ENCODE results near the gene SIGLEC12.

The SIGLEC12 gene

GRCh38 chr19:51521357-51521756 lies 19.8 kb upstream of the SIGLEC12 start:
- no peaks in the 10 kb centered on the region for H3K36me3 ChIP-seq (ENCODE audit: insufficient read depth, low read length)
- H3K27ac ChIP-seq (ENCODE audit: low read depth, low read length), result no peak overlapping the region
- H3K9me3 ChIP-seq (ENCODE audit: insufficient read depth, low read depth, low read length), result peaks cover 9% of the 10 kb centered on the region; the same call in 1 of the 2 replicates
- H3K4me1 ChIP-seq (ENCODE audit: insufficient read depth, low read length), result no peaks in the 10 kb centered on the region
- H3K9ac ChIP-seq (ENCODE audit: low read depth, low read length), result no peak overlapping the region
- H3K4me3 ChIP-seq (ENCODE audit: low read length), result no peak overlapping the region
- 83% methylated on average over 1 of the region's 2 CpGs for WGBS
- H3K27me3 ChIP-seq (ENCODE audit: insufficient read depth, low read length), result no peaks in the 10 kb centered on the region

DNA sequence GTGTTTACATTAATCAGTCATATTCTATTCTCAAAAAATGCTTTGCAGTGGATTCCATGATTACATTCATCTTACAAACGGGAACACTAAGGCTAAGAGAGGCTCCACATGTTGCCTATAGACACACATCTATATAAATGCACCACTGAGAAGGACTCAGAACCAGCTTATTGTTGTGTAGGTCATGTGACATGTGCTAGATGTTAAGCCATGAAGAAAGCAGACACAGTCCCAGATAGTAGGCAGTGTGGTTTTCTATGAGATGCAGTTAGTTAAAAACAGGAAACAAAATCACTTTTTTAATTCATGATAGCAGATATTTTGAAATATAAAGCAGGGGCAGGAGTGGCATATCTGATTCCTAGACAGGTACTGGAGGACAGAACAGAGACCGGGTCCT lies 19.1 kb upstream of the SIGLEC12 start:
- Histone ChIP-seq H3K36me3 (ENCODE audit: insufficient read depth, low read length) (no peaks in the 10 kb centered on the region), H3K9me3 (ENCODE audit: insufficient read depth, low read depth, low read length) (peaks cover 9% of the 10 kb centered on the region; the same call in 1 of the 2 replicates), H3K4me1 (ENCODE audit: insufficient read depth, low read length) (no peaks in the 10 kb centered on the region), H3K27ac (ENCODE audit: low read depth, low read length) (no peak overlapping the region), H3K9ac (ENCODE audit: low read depth, low read length) (no peak overlapping the region), H3K27me3 (ENCODE audit: insufficient read depth, low read length) (no peaks in the 10 kb centered on the region), H3K4me3 (ENCODE audit: low read length) (no peak overlapping the region)
- 37% methylated on average over 2 of the region's 2 CpGs for WGBS

DNA sequence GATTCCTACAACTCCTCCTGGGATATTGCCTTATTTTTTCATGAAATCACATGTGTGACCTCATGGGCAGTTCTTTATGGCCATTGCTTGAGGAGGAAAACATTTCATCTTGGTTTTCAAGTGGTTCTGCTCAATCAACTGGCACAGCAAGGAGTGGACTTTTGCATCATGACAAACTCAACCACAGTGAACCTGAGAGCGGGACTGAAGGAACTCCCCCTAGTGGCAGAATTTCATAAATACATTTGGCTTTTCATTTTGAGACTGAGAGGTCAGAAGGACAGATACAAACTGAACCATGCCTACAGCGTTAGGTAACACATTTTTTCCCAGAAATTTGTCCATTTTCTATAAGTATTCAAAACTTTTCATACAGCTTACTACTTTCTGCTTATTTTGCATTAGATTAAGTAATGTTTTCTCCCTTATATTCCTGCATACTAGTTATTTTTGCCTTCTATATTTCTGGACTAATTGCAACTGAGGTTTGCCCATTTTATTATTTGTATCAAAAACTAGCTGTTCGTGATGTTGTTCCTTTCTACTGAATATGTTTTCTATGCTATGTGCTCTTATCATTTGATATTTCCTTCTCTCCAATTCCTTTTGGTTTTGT lies 13.4 kb upstream of the SIGLEC12 start:
- Histone ChIP-seq H3K27me3 (ENCODE audit: insufficient read depth, low read length) (peaks cover 2% of the 10 kb centered on the region; the same call in 1 of the 2 replicates), H3K27ac (ENCODE audit: low read depth, low read length) (no peak overlapping the region), H3K4me1 (ENCODE audit: insufficient read depth, low read length) (no peaks in the 10 kb centered on the region), H3K36me3 (ENCODE audit: insufficient read depth, low read length) (no peaks in the 10 kb centered on the region), H3K9me3 (ENCODE audit: insufficient read depth, low read depth, low read length) (peaks cover 9% of the 10 kb centered on the region; the same call in 1 of the 2 replicates), H3K4me3 (ENCODE audit: low read length) (no peak overlapping the region), H3K9ac (ENCODE audit: low read depth, low read length) (no peak overlapping the region)
- 10% methylated on average over 2 of the region's 3 CpGs for WGBS

GRCh38 chr19:51513968-51514367 lies 12.4 kb upstream of the SIGLEC12 start:
- Histone ChIP-seq H3K27me3 (ENCODE audit: insufficient read depth, low read length) (peaks cover 2% of the 10 kb centered on the region; the same call in 1 of the 2 replicates), H3K27ac (ENCODE audit: low read depth, low read length) (no peak overlapping the region), H3K9me3 (ENCODE audit: insufficient read depth, low read depth, low read length) (peaks cover 9% of the 10 kb centered on the region; the same call in 1 of the 2 replicates), H3K4me1 (ENCODE audit: insufficient read depth, low read length) (no peaks in the 10 kb centered on the region), H3K4me3 (ENCODE audit: low read length) (no peak overlapping the region), H3K9ac (ENCODE audit: low read depth, low read length) (no peak overlapping the region), H3K36me3 (ENCODE audit: insufficient read depth, low read length) (no peaks in the 10 kb centered on the region)
- WGBS, result 56% methylated on average over 2 of the region's 2 CpGs

- Histone ChIP-seq H3K4me1 (ENCODE audit: insufficient read depth, low read length) (no peaks in the 10 kb centered on the region), H3K4me3 (ENCODE audit: low read length) (no peak overlapping the region), H3K27me3 (ENCODE audit: insufficient read depth, low read length) (peaks cover 2% of the 10 kb centered on the region; the same call in 1 of the 2 replicates), H3K27ac (ENCODE audit: low read depth, low read length) (no peak overlapping the region), H3K36me3 (ENCODE audit: insufficient read depth, low read length) (no peaks in the 10 kb centered on the region), H3K9ac (ENCODE audit: low read depth, low read length) (no peak overlapping the region), H3K9me3 (ENCODE audit: insufficient read depth, low read depth, low read length) (no peaks in the 10 kb centered on the region)
- 20% methylated on average over 5 of the region's 6 CpGs for WGBS
Measured at GRCh38 chr19:51511353-51511752, 9.8 kb upstream of the SIGLEC12 start.

DNA sequence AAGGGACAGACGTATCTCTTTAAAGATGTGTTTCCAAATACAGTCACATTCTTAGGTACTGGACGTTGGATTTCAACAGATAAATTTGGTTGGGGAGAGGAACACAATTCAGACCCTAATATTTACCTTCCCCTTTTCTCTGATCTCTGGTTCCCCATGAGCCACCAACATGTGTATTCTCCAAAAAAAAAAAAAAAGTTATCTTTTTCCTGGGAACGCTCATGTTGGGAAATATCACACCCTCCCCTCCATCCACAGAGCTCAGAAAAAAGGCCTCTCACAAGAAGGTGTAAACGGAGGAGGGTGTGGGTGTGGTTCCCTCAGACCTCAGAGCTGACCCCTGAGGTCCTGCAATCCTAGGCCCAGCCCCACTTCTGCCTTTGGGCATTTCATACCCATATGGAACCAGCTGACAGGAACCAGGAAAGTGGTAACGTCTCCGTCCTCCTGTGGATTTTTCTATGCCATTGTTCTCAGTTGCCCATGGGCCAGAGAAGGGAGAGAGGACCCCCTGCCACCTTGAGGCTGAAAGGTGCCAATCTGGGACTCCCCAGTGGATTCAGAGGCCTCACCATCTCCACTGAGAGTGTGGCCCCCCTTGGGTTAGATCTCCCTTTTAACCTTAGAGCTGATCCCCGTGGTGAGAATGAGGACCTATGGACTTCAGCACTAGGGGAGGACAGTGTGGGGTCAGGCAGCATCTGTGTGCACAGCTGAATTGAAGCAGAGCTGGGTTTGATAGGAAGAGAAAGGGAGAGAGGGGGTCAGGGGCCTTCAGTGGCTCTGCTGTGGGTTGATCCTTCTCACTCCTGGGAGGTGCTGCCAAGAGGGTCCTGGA lies 8.4 kb upstream of the SIGLEC12 start:
- 58% methylated on average over 4 of the region's 7 CpGs for WGBS
- Histone ChIP-seq H3K27me3 (ENCODE audit: insufficient read depth, low read length) (peaks cover 2% of the 10 kb centered on the region; the same call in 1 of the 2 replicates), H3K9me3 (ENCODE audit: insufficient read depth, low read depth, low read length) (no peaks in the 10 kb centered on the region)

GRCh38 chr19:51508059-51508733 lies 6.6 kb upstream of the SIGLEC12 start:
- peaks cover under 1% of the 10 kb centered on the region; the same call in 1 of the 2 replicates for H3K27me3 ChIP-seq (ENCODE audit: insufficient read depth, low read length)
- H3K9me3 ChIP-seq (ENCODE audit: insufficient read depth, low read depth, low read length), result no peaks in the 10 kb centered on the region
- H3K36me3 ChIP-seq (ENCODE audit: insufficient read depth, low read length), result no peaks in the 10 kb centered on the region
- H3K9ac ChIP-seq (ENCODE audit: low read depth, low read length), result no peak overlapping the region
- no peak overlapping the region for H3K4me3 ChIP-seq (ENCODE audit: low read length)
- WGBS, result 44% methylated on average over 2 of the region's 3 CpGs
- H3K4me1 ChIP-seq (ENCODE audit: insufficient read depth, low read length), result no peaks in the 10 kb centered on the region
- no peak overlapping the region for H3K27ac ChIP-seq (ENCODE audit: low read depth, low read length)

More for the DNA sequence above, 8.4 kb upstream of the SIGLEC12 start:
- no peak overlapping the region for H3K9ac ChIP-seq (ENCODE audit: low read depth, low read length)
- no peaks in the 10 kb centered on the region for H3K4me1 ChIP-seq (ENCODE audit: insufficient read depth, low read length)
- no peak overlapping the region for H3K4me3 ChIP-seq (ENCODE audit: low read length)
- H3K27ac ChIP-seq (ENCODE audit: low read depth, low read length), result no peak overlapping the region
- no peaks in the 10 kb centered on the region for H3K36me3 ChIP-seq (ENCODE audit: insufficient read depth, low read length)

- H3K36me3 ChIP-seq (ENCODE audit: insufficient read depth, low read length), result no peaks in the 10 kb centered on the region
- no peak overlapping the region for H3K4me3 ChIP-seq (ENCODE audit: low read length)
- WGBS, result 76% methylated on average over 5 of the region's 6 CpGs
- H3K9ac ChIP-seq (ENCODE audit: low read depth, low read length), result no peak overlapping the region
- no peak overlapping the region for H3K27ac ChIP-seq (ENCODE audit: low read depth, low read length)
- no peaks in the 10 kb centered on the region for H3K4me1 ChIP-seq (ENCODE audit: insufficient read depth, low read length)
- no peaks in the 10 kb centered on the region; the same call in 1 of the 2 replicates for H3K27me3 ChIP-seq (ENCODE audit: insufficient read depth, low read length)
- H3K9me3 ChIP-seq (ENCODE audit: insufficient read depth, low read depth, low read length), result no peaks in the 10 kb centered on the region
Measured at GRCh38 chr19:51507640-51508058, 6.0 kb upstream of the SIGLEC12 start.

- H3K9ac ChIP-seq (ENCODE audit: low read depth, low read length), result no peak overlapping the region
- WGBS, result 50% methylated on average over 3 of the region's 3 CpGs
- H3K27me3 ChIP-seq (ENCODE audit: insufficient read depth, low read length), result no peaks in the 10 kb centered on the region; the same call in 1 of the 2 replicates
- H3K36me3 ChIP-seq (ENCODE audit: insufficient read depth, low read length), result no peaks in the 10 kb centered on the region
- no peaks in the 10 kb centered on the region for H3K9me3 ChIP-seq (ENCODE audit: insufficient read depth, low read depth, low read length)
- no peak overlapping the region for H3K27ac ChIP-seq (ENCODE audit: low read depth, low read length)
- no peaks in the 10 kb centered on the region for H3K4me1 ChIP-seq (ENCODE audit: insufficient read depth, low read length)
- no peak overlapping the region for H3K4me3 ChIP-seq (ENCODE audit: low read length)
Measured at GRCh38 chr19:51507192-51507591, 5.6 kb upstream of the SIGLEC12 start.

DNA sequence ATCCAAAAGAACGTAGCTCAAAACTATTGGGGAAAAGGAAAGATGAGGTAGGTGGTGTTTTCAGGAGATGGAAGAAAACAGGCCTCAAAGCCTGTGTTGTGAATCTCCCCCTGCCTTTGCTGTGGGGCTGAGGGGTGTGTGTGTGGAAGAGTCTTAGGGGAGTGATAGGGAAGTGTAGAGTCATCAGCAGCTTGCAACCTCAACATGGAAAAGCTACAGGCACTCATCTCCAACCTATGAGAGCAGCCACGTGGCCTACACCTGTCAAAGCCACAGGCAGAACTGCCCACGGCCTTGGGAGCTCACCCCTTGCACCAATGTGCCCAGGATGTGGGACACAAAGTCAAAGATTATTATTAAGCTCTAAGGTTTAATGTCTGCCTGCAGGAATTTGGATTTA lies 4.3 kb upstream of the SIGLEC12 start:
- no peaks in the 10 kb centered on the region for H3K4me1 ChIP-seq (ENCODE audit: insufficient read depth, low read length)
- no peak overlapping the region for H3K4me3 ChIP-seq (ENCODE audit: low read length)
- no peaks in the 10 kb centered on the region; the same call in 1 of the 2 replicates for H3K27me3 ChIP-seq (ENCODE audit: insufficient read depth, low read length)
- no peak overlapping the region for H3K27ac ChIP-seq (ENCODE audit: low read depth, low read length)
- no peak overlapping the region for H3K9ac ChIP-seq (ENCODE audit: low read depth, low read length)
- no peaks in the 10 kb centered on the region for H3K9me3 ChIP-seq (ENCODE audit: insufficient read depth, low read depth, low read length)
- 54% methylated on average over 3 of the region's 3 CpGs for WGBS
- H3K36me3 ChIP-seq (ENCODE audit: insufficient read depth, low read length), result no peaks in the 10 kb centered on the region

DNA sequence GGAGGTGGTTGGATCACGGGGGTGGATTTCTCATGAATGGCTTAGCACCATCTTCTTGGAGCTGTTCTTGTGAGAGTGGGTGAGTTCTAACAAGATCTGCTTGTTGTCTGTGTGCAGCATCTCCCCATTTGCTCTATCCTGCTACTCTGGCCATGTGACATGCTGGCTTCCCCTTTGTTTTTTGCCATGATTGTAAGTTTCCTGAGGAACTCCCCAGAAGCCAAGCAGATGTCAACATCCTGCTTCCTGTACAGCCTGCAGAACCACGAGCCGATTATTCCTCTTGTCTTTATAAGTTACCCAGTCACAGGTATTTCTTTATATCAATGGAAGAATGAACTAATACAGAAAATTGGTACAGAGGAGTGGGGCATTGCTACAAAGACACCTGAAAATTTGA lies 2.3 kb upstream of the SIGLEC12 start:
- H3K9me3 ChIP-seq (ENCODE audit: insufficient read depth, low read depth, low read length), result no peaks in the 10 kb centered on the region
- no peaks in the 10 kb centered on the region; the same call in 1 of the 2 replicates for H3K27me3 ChIP-seq (ENCODE audit: insufficient read depth, low read length)
- H3K4me1 ChIP-seq (ENCODE audit: insufficient read depth, low read length), result no peaks in the 10 kb centered on the region
- H3K4me3 ChIP-seq (ENCODE audit: low read length), result no peak overlapping the region
- no peak overlapping the region for H3K27ac ChIP-seq (ENCODE audit: low read depth, low read length)
- WGBS, result 45% methylated on average over 3 of the region's 3 CpGs
- H3K36me3 ChIP-seq (ENCODE audit: insufficient read depth, low read length), result no peaks in the 10 kb centered on the region
- no peak overlapping the region for H3K9ac ChIP-seq (ENCODE audit: low read depth, low read length)
